H7 (cell line): ENCODE results near the gene DGKG. TPM values are rescaled to one million over a fixed set of nuclear protein-coding genes. Genes with fewer than 3 reads are reported as not detected.

Experiments used
- DNase-seq: peaks from one replicate; pipeline ENCODE4 v3.0.0; 2012
- H3K27me3 ChIP-seq: 2 replicates; pipeline ENCODE4 v1.6.0; 2011; ENCODE audit warnings: mild to moderate bottlenecking, low read length; ENCODE audit not compliant: control insufficient read depth, insufficient read depth
- H3K36me3 ChIP-seq: replicated peaks from 2 replicates; pipeline ENCODE4 v1.5.1; 2011; ENCODE audit warnings: low read length; ENCODE audit not compliant: control insufficient read depth, insufficient read depth
- H3K4me3 ChIP-seq: 2 replicates; pipeline ENCODE4 v1.5.1; 2011; ENCODE audit warnings: low read depth, mild to moderate bottlenecking, control low read depth, low read length, moderate library complexity; ENCODE audit not compliant: insufficient read depth
- total RNA-seq: library from RNA; depleted of rRNA; stranded (reverse); fragments of >200 nt; shearing (Covaris generic); gene quantifications from 2 replicates; pipeline ENCODE4 v1.2.3, GENCODE V29; 2014

The DGKG gene
- total RNA-seq, 1 experiment from 2014 or later = 0.52 TPM

GRCh38 chr3:186258968-186259367 lies 103.1 kb downstream of the DGKG start:
- no peak for DNase-seq
- H3K36me3 ChIP-seq = no peaks in the 10 kb centered on the region
- H3K4me3 ChIP-seq = no peak overlapping the region
- H3K27me3 ChIP-seq = no peaks in the 10 kb centered on the region; the same call in 1 of the 2 replicates

- no peak for DNase-seq
- Histone ChIP-seq H3K4me3 (no peak overlapping the region), H3K27me3 (no peaks in the 10 kb centered on the region; the same call in 1 of the 2 replicates), H3K36me3 (no peaks in the 10 kb centered on the region)
Observed at GRCh38 chr3:186257866-186258265, 104.2 kb downstream of the DGKG start.

GRCh38 chr3:186255703-186256331 lies 106.2 kb downstream of the DGKG start:
- H3K36me3 ChIP-seq = no peaks in the 10 kb centered on the region
- H3K27me3 ChIP-seq = no peaks in the 10 kb centered on the region; the same call in 1 of the 2 replicates
- DNase-seq = peak; percentile 68
- H3K4me3 ChIP-seq = no peak overlapping the region

GRCh38 chr3:186254676-186255650 lies 107.1 kb downstream of the DGKG start:
- H3K4me3 ChIP-seq = no peak overlapping the region
- no peaks in the 10 kb centered on the region; the same call in 1 of the 2 replicates for H3K27me3 ChIP-seq
- no peak for DNase-seq
- H3K36me3 ChIP-seq = no peaks in the 10 kb centered on the region

- no peaks in the 10 kb centered on the region; the same call in 1 of the 2 replicates for H3K27me3 ChIP-seq
- no peak for DNase-seq
- H3K4me3 ChIP-seq = no peak overlapping the region
- H3K36me3 ChIP-seq = no peaks in the 10 kb centered on the region
Observed at GRCh38 chr3:186251948-186252619, 110.0 kb downstream of the DGKG start.

GRCh38 chr3:186248850-186249249 lies 113.2 kb downstream of the DGKG start:
- no peak for DNase-seq
- Histone ChIP-seq H3K27me3 (no peaks in the 10 kb centered on the region), H3K36me3 (no peaks in the 10 kb centered on the region), H3K4me3 (no peak overlapping the region)

GRCh38 chr3:186247821-186248814 lies 113.9 kb downstream of the DGKG start:
- H3K4me3 ChIP-seq = no peak overlapping the region
- no peaks in the 10 kb centered on the region for H3K36me3 ChIP-seq
- no peaks in the 10 kb centered on the region for H3K27me3 ChIP-seq
- no peak for DNase-seq

- H3K4me3 ChIP-seq = no peak overlapping the region
- DNase-seq = no peak
- H3K36me3 ChIP-seq = no peaks in the 10 kb centered on the region
- no peaks in the 10 kb centered on the region for H3K27me3 ChIP-seq
Observed at GRCh38 chr3:186246941-186247340, 115.1 kb downstream of the DGKG start.

- H3K36me3 ChIP-seq = no peaks in the 10 kb centered on the region
- H3K27me3 ChIP-seq = no peaks in the 10 kb centered on the region
- no peak overlapping the region for H3K4me3 ChIP-seq
- no peak for DNase-seq
Observed at GRCh38 chr3:186244016-186244415, 118.0 kb downstream of the DGKG start.

GRCh38 chr3:186241910-186242821 lies 119.9 kb downstream of the DGKG start:
- DNase-seq = peak; percentile 90
- H3K36me3 ChIP-seq = no peaks in the 10 kb centered on the region
- no peaks in the 10 kb centered on the region for H3K27me3 ChIP-seq
- no peak overlapping the region for H3K4me3 ChIP-seq

- Histone ChIP-seq H3K27me3 (no peaks in the 10 kb centered on the region; the same call in 1 of the 2 replicates), H3K36me3 (no peaks in the 10 kb centered on the region), H3K4me3 (no peak overlapping the region)
- peak; percentile 75 for DNase-seq
Observed at GRCh38 chr3:186239321-186239720, 122.7 kb downstream of the DGKG start.

- Histone ChIP-seq H3K27me3 (no peaks in the 10 kb centered on the region; the same call in 1 of the 2 replicates), H3K4me3 (no peak overlapping the region), H3K36me3 (no peaks in the 10 kb centered on the region)
- DNase-seq = no peak
Observed at GRCh38 chr3:186237915-186238314, 124.1 kb downstream of the DGKG start.
